HepG2 (cell line): ENCODE results near the gene ARG2. TPM values are rescaled to one million over a fixed set of nuclear protein-coding genes. Genes with fewer than 3 reads are reported as not detected.

Experiments used
- ADNP ChIP-seq: sonication (generic); formaldehyde crosslinking; IDR thresholded peaks from 2 replicates; pipeline ENCODE4 v1.4.0; 2020; ENCODE audit warnings: missing genetic modification reagents
- ATF1 ChIP-seq: IDR thresholded peaks from 2 replicates; pipeline ENCODE4 v1.6.1; 2016; ENCODE audit warnings: mild to moderate bottlenecking, control low read depth
- CEBPG ChIP-seq: IDR thresholded peaks from 2 replicates; pipeline ENCODE4 v1.6.1; 2016
- GABPB1 ChIP-seq: IDR thresholded peaks from 2 replicates; pipeline ENCODE4 v1.6.1; 2016; ENCODE audit warnings: mild to moderate bottlenecking, missing genetic modification reagents, moderate library complexity, missing compliant biosample characterization
- HDAC1 ChIP-seq: sonication (generic); formaldehyde crosslinking; IDR thresholded peaks from 2 replicates; pipeline ENCODE4 v1.5.1; 2020; ENCODE audit warnings: mild to moderate bottlenecking, missing genetic modification reagents
- KLF12 ChIP-seq: sonication (generic); formaldehyde crosslinking; IDR thresholded peaks from 2 replicates; pipeline ENCODE4 v1.4.0; 2020; ENCODE audit warnings: missing genetic modification reagents, borderline replicate concordance
- MIER2 ChIP-seq: IDR thresholded peaks from 2 replicates; pipeline ENCODE4 v1.6.1; 2016; ENCODE audit warnings: missing biosample characterization, missing genetic modification reagents
- POLR2AphosphoS2 ChIP-seq: IDR thresholded peaks from 2 replicates; pipeline ENCODE4 v1.6.1; 2011; ENCODE audit warnings: low read depth, low read length, improper control_type of control experiment
- PRMT3 ChIP-seq: sonication (generic); formaldehyde crosslinking; IDR thresholded peaks from 2 replicates; pipeline ENCODE4 v1.8.1; 2022; ENCODE audit warnings: low read depth, mild to moderate bottlenecking, moderate library complexity, missing genetic modification reagents, borderline replicate concordance
- RAD51 ChIP-seq: fragments of 450-650 bp; IDR thresholded peaks from 2 replicates; pipeline ENCODE4 v1.6.1; 2016; ENCODE audit warnings: borderline replicate concordance
- REPIN1 ChIP-seq: sonication (generic); formaldehyde crosslinking; IDR thresholded peaks from 2 replicates; pipeline ENCODE4 v1.8.0; 2022; ENCODE audit warnings: missing genetic modification reagents, low read depth, mild to moderate bottlenecking, borderline replicate concordance
- RFXANK ChIP-seq: IDR thresholded peaks from 2 replicates; pipeline ENCODE4 v1.6.1; 2016
- SNAI1 ChIP-seq: sonication (generic); formaldehyde crosslinking; IDR thresholded peaks from 2 replicates; pipeline ENCODE4 v1.5.0; 2020; ENCODE audit warnings: mild to moderate bottlenecking, missing genetic modification reagents, borderline replicate concordance
- SNAPC2 ChIP-seq: sonication (generic); formaldehyde crosslinking; IDR thresholded peaks from 2 replicates; pipeline ENCODE4 v1.8.1; 2022; ENCODE audit warnings: mild to moderate bottlenecking, missing genetic modification reagents
- YEATS4 ChIP-seq: sonication (generic); formaldehyde crosslinking; IDR thresholded peaks from 2 replicates; pipeline ENCODE4 v1.4.0; 2020; ENCODE audit warnings: missing genetic modification reagents, borderline replicate concordance
- ZNF546 ChIP-seq: sonication (generic); formaldehyde crosslinking; conservative IDR thresholded peaks from 2 replicates; pipeline ENCODE4 v1.8.1; 2023; ENCODE audit warnings: mild to moderate bottlenecking, missing genetic modification reagents
- ZNF564 ChIP-seq: sonication (generic); formaldehyde crosslinking; IDR thresholded peaks from 2 replicates; pipeline ENCODE4 v1.8.1; 2023; ENCODE audit warnings: mild to moderate bottlenecking, missing genetic modification reagents
- ZNF713 ChIP-seq: sonication (generic); formaldehyde crosslinking; IDR thresholded peaks from 2 replicates; pipeline ENCODE4 v1.4.0; 2020; ENCODE audit warnings: mild to moderate bottlenecking, missing genetic modification reagents
- polyA plus RNA-seq, 8 experiments: library from polyadenylated mRNA; depleted of rRNA in 3 of 8; stranded (reverse) in 7 of 8; unstranded in 1 of 8; fragments of >200 nt; fragmentation: Illumina TruSeq in 4 of 8; extraction: Trizol in 4 of 8; gene quantifications; 2 replicates each; pipeline versions ENCODE4 v1.2.1 to v1.2.3, GENCODE V29; 2011 to 2016; ENCODE audit warnings: low read depth in 4 of 8, missing spikeins in 1 of 8, mixed read lengths in 1 of 8; ENCODE audit not compliant: insufficient read depth in 1 of 8
- total RNA-seq, 5 experiments: library from RNA; depleted of rRNA; stranded (reverse); fragments of >200 nt; fragmentation: Illumina TruSeq; extraction: Trizol; gene quantifications; 2 replicates each; pipeline ENCODE4 v1.2.3, GENCODE V29; 2016; ENCODE audit warnings: low read depth in 1 of 5
- TF ChIP-seq, protein P1 (sequence below): sonication (generic); formaldehyde crosslinking; IDR thresholded peaks from 2 replicates; pipeline ENCODE4 v1.8.0; 2022; ENCODE audit warnings: missing genetic modification reagents, mild to moderate bottlenecking, inconsistent platforms, borderline replicate concordance
- TF ChIP-seq, protein P2 (sequence below): sonication (generic); formaldehyde crosslinking; IDR thresholded peaks from 2 replicates; pipeline ENCODE4 v1.4.0; 2020; ENCODE audit warnings: missing genetic modification reagents
- TF ChIP-seq, protein P3 (sequence below): sonication (generic); formaldehyde crosslinking; IDR thresholded peaks from 2 replicates; pipeline ENCODE4 v1.4.0; 2020; ENCODE audit warnings: missing genetic modification reagents
- TF ChIP-seq, protein P4 (sequence below): sonication (generic); formaldehyde crosslinking; IDR thresholded peaks from 2 replicates; pipeline ENCODE4 v1.5.0; 2020; ENCODE audit warnings: mild to moderate bottlenecking, missing genetic modification reagents

Gene ARG2
- total and polyA plus RNA-seq, 2 of the 13 experiments (the other 11 are each of a cell fraction or from before 2014, with no cell fraction given): 37.5 to 73.6 TPM

DNA sequence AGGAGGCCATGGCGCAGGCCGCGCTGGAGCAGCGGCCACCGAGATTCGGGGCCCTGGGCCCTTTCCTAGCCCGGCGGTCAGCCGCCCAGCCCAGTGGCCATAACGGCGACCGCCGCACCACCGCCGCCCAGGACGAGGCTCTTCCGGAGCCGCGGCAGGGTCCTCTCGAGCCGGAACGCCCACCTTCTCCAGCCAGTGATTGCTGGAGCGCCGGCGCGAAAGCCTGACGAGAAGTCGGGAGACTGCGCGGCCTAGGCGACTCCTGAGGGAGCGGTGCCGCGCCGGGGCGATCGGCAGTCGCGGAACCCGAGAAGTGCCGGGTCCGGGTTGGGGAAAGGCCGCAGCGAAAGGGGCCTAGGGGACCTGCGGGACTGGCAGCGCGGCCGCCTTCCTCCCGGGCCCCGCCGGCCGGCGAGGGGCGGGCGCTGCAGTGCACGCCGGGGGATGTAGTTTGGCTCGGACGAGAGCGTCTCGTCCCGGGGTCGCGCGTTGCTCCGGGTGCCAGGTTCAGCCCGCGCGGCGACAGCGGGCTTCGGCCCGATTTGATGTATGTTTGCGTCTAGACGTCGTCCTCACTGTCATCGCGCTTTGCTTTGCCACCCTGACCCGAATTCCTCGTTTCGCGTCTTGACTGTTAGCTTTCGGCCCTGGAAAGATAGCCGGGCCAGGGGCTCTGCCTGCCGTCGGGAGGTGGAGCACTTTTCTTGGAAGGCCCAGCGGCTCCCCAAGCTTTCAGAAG, 54.9 kb downstream of the ARG2 start, which contains the start of gene VTI1B (continued):
- TF ChIP-seq, protein P1, sequence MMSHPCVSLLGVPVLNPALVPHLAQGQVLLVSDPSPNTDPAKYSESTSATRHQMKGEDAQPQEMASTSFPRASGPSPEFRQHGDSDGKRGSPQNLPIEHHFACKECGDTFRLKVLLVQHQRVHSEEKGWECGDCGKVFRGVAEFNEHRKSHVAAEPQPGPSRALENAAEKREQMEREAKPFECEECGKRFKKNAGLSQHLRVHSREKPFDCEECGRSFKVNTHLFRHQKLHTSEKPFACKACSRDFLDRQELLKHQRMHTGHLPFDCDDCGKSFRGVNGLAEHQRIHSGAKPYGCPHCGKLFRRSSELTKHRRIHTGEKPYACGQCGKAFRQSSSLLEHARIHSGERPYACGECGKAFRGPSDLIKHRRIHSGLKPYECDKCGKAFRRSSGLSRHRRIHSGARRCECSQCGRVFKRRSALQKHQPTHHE: no peak
- TF ChIP-seq REPIN1 (peak; percentile 70; the same call in 1 of the 2 replicates), POLR2AphosphoS2 (no peak), ZNF546 (CRISPR knock-in tag) (0 out of 2 replicates have a peak, but pooled peaks have one; percentile 63), GABPB1 (CRISPR knock-in tag) (peak; percentile 92), MIER2 (no peak), ATF1 (CRISPR knock-in tag) (no peak), ADNP (CRISPR knock-in tag) (no peak), KLF12 (peak; percentile 78), CEBPG (CRISPR knock-in tag) (no peak), PRMT3 (CRISPR knock-in tag) (peak; percentile 69; the same call in 1 of the 2 replicates), RAD51 (no peak), RFXANK (no peak), SNAPC2 (CRISPR knock-in tag) (0 out of 2 replicates have a peak, but pooled peaks have one; percentile 35), SNAI1 (CRISPR knock-in tag) (0 out of 2 replicates have a peak, but pooled peaks have one; percentile 10), HDAC1 (CRISPR knock-in tag) (peak; percentile 69), ZNF564 (peak; percentile 56; the same call in 1 of the 2 replicates), ZNF713 (CRISPR knock-in tag) (no peak), YEATS4 (CRISPR knock-in tag) (peak; percentile 78)
- TF ChIP-seq, protein P2, sequence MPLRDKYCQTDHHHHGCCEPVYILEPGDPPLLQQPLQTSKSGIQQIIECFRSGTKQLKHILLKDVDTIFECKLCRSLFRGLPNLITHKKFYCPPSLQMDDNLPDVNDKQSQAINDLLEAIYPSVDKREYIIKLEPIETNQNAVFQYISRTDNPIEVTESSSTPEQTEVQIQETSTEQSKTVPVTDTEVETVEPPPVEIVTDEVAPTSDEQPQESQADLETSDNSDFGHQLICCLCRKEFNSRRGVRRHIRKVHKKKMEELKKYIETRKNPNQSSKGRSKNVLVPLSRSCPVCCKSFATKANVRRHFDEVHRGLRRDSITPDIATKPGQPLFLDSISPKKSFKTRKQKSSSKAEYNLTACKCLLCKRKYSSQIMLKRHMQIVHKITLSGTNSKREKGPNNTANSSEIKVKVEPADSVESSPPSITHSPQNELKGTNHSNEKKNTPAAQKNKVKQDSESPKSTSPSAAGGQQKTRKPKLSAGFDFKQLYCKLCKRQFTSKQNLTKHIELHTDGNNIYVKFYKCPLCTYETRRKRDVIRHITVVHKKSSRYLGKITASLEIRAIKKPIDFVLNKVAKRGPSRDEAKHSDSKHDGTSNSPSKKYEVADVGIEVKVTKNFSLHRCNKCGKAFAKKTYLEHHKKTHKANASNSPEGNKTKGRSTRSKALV (CRISPR knock-in tag): no peak; the same call in 1 of the 2 replicates
- TF ChIP-seq, protein P3, sequence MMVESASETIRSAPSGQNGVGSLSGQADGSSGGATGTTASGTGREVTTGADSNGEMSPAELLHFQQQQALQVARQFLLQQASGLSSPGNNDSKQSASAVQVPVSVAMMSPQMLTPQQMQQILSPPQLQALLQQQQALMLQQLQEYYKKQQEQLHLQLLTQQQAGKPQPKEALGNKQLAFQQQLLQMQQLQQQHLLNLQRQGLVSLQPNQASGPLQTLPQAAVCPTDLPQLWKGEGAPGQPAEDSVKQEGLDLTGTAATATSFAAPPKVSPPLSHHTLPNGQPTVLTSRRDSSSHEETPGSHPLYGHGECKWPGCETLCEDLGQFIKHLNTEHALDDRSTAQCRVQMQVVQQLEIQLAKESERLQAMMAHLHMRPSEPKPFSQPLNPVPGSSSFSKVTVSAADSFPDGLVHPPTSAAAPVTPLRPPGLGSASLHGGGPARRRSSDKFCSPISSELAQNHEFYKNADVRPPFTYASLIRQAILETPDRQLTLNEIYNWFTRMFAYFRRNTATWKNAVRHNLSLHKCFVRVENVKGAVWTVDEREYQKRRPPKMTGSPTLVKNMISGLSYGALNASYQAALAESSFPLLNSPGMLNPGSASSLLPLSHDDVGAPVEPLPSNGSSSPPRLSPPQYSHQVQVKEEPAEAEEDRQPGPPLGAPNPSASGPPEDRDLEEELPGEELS (CRISPR knock-in tag): 0 out of 2 replicates have a peak, but pooled peaks have one; percentile 13
- TF ChIP-seq, protein P4, sequence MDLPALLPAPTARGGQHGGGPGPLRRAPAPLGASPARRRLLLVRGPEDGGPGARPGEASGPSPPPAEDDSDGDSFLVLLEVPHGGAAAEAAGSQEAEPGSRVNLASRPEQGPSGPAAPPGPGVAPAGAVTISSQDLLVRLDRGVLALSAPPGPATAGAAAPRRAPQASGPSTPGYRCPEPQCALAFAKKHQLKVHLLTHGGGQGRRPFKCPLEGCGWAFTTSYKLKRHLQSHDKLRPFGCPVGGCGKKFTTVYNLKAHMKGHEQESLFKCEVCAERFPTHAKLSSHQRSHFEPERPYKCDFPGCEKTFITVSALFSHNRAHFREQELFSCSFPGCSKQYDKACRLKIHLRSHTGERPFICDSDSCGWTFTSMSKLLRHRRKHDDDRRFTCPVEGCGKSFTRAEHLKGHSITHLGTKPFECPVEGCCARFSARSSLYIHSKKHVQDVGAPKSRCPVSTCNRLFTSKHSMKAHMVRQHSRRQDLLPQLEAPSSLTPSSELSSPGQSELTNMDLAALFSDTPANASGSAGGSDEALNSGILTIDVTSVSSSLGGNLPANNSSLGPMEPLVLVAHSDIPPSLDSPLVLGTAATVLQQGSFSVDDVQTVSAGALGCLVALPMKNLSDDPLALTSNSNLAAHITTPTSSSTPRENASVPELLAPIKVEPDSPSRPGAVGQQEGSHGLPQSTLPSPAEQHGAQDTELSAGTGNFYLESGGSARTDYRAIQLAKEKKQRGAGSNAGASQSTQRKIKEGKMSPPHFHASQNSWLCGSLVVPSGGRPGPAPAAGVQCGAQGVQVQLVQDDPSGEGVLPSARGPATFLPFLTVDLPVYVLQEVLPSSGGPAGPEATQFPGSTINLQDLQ (CRISPR knock-in tag): no peak
